OCI-LY7 (cell line): ENCODE results near the gene SOAT2. TPM values are rescaled to one million over a fixed set of nuclear protein-coding genes. Genes with fewer than 3 reads are reported as not detected.

ENCODE experiments used
- BruUV-seq: library from RNA; stranded (reverse); fragments of 400-500 nt; replicated peaks from 2 replicates; lab custom pipeline; 2021; lab: Mats Ljungman, UMichigan
- CTCF ChIA-PET: fragments of 300-600 bp; sonication (Branson Sonifier 250); formaldehyde crosslinking; loops from one replicate; lab custom pipeline; 2022; ENCODE audit warnings: antibody characterized with exemption; ENCODE audit not compliant: unreplicated experiment; lab: Charles Lee
- POLR2A ChIA-PET: fragments of 300-600 bp; sonication (Branson Sonifier 250); formaldehyde crosslinking; loops from one replicate; lab custom pipeline; 2022; ENCODE audit warnings: antibody characterized with exemption; lab: Charles Lee
- DNase-seq: peaks from one replicate; pipeline ENCODE4 v3.0.0-alpha.2; 2015; ENCODE audit warnings: low spot score
- H2AFZ ChIP-seq: fragments of 200-600 bp; sonication (generic), shearing (Covaris generic); 2 replicates; pipeline ENCODE4 v1.6.1; 2014; ENCODE audit warnings: mild to moderate bottlenecking, antibody characterized with exemption, low read length, moderate library complexity
- H3K27ac ChIP-seq: fragments of 200-600 bp; sonication (generic); 2 replicates; pipeline ENCODE4 v1.5.1; 2014; ENCODE audit warnings: mixed run types, low read depth, mild to moderate bottlenecking, moderate library complexity, low read length, inconsistent platforms; ENCODE audit not compliant: poor library complexity, severe bottlenecking
- H3K36me3 ChIP-seq: fragments of 200-600 bp; sonication (generic); 2 replicates; pipeline ENCODE4 v1.6.1; 2014; ENCODE audit warnings: mild to moderate bottlenecking, antibody characterized with exemption, low read length, moderate library complexity, mixed read lengths; ENCODE audit not compliant: insufficient read depth
- H3K4me1 ChIP-seq: fragments of 200-600 bp; sonication (generic); 2 replicates; pipeline ENCODE4 v1.5.1; 2014; ENCODE audit warnings: mild to moderate bottlenecking, low read length; ENCODE audit not compliant: insufficient read depth, poor library complexity, severe bottlenecking
- H3K4me2 ChIP-seq: fragments of 200-600 bp; sonication (generic); 2 replicates; pipeline ENCODE4 v1.6.1; 2014; ENCODE audit warnings: mild to moderate bottlenecking, low read length
- H3K4me3 ChIP-seq: fragments of 200-600 bp; sonication (generic); 2 replicates; pipeline ENCODE4 v1.5.1; 2014; ENCODE audit warnings: mild to moderate bottlenecking, low read depth, low read length; ENCODE audit not compliant: poor library complexity, severe bottlenecking
- H3K79me2 ChIP-seq: fragments of 200-600 bp; sonication (generic); 2 replicates; pipeline ENCODE4 v1.6.1; 2016; ENCODE audit warnings: low read depth, mild to moderate bottlenecking, low read length, moderate library complexity, mixed read lengths; ENCODE audit not compliant: insufficient read depth
- H3K9me2 ChIP-seq: fragments of 200-600 bp; sonication (generic); 2 replicates; pipeline ENCODE4 v1.6.1; 2016; ENCODE audit warnings: mild to moderate bottlenecking, low read length, mixed read lengths; ENCODE audit not compliant: insufficient read depth
- H3K9me3 ChIP-seq: fragments of 200-600 bp; sonication (generic); 2 replicates; pipeline ENCODE4 v1.6.1; 2014; ENCODE audit warnings: mild to moderate bottlenecking, mixed run types, low read length, mixed read lengths
- H4K20me1 ChIP-seq: fragments of 200-600 bp; sonication (generic); 2 replicates; pipeline ENCODE4 v1.6.1; 2014; ENCODE audit warnings: mild to moderate bottlenecking, antibody characterized with exemption, low read length, moderate library complexity, mixed read lengths; ENCODE audit not compliant: insufficient read depth
- EZH2phosphoT487 ChIP-seq: fragments of 200-600 bp; sonication (generic); IDR thresholded peaks from 2 replicates; pipeline ENCODE4 v1.6.1; 2018; ENCODE audit warnings: low read depth, borderline replicate concordance, mild to moderate bottlenecking, mixed run types, antibody characterized with exemption, low read length, moderate library complexity, mixed read lengths
- intact Hi-C: fragments of 100-400 bp; cut with micrococcal nuclease; formaldehyde crosslinking; loops from one replicate; pipeline ENCODE4 v1.10.0; 2022; ENCODE audit not compliant: unreplicated experiment
- total RNA-seq, 2 experiments: library from RNA; depleted of rRNA in 1 of 2; stranded (reverse); fragments of >200 nt in 1 of 2; shearing (Covaris generic) in 1 of 2; gene quantifications; 2 replicates each; pipeline ENCODE4 v1.2.3, GENCODE V29; 2014 to 2022
- TF ChIP-seq, protein P1 (sequence below): fragments of 200-600 bp; sonication (generic); conservative IDR thresholded peaks from 2 replicates; pipeline ENCODE4 v1.5.1; 2014; ENCODE audit warnings: mild to moderate bottlenecking, antibody characterized with exemption, low read length, moderate library complexity, mixed read lengths

Gene SOAT2
- total RNA-seq, 2 experiments from 2014 or later = 0.06 to 1.8 TPM

DNA sequence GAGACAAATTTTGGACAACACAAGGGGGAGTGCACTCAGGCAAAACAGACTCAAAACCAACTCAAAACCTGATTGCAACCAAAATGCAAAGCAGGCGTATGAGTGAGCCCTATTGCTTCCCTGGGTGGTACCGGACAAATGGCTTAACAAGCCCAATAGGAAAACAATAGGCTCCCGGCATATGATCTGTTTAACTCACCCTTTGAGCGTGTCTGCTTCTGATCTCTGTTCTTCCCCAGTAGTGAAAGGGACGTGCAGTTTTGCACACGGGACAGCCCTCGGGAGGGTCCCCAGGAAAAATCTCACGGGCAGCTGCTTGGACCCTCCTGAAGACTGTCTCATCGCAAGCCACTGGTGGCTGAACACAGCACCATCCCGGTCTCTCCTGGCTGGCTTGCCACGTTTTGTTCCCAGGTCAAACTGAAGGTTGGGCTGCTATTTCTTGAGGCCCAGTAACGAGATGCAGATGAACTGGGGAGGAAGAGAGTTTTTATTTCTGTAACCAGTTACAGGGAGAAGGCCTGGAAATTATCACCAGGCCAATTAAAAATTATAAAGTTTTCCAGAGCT lies 9.9 kb downstream of the SOAT2 start:
- H3K36me3 ChIP-seq = no peaks in the 10 kb centered on the region
- CTCF ChIA-PET = no interaction called here
- POLR2A ChIA-PET = no interaction called here
- BruUV-seq = no TSS peak
- no peaks in the 10 kb centered on the region for H3K79me2 ChIP-seq
- DNase-seq = no peak
- H3K27ac ChIP-seq = no peak overlapping the region
- TF ChIP-seq EZH2phosphoT487 = no peak
- no peaks in the 10 kb centered on the region for H3K9me3 ChIP-seq
- H4K20me1 ChIP-seq = no peaks in the 10 kb centered on the region
- intact Hi-C loops = no loop called here
- H3K9me2 ChIP-seq = no peaks in the 10 kb centered on the region
- no peaks in the 10 kb centered on the region for H3K4me1 ChIP-seq
- H3K4me2 ChIP-seq = no peak overlapping the region
- no peak overlapping the region for H2AFZ ChIP-seq
- no peak overlapping the region for H3K4me3 ChIP-seq

GRCh38 chr12:53113951-53114350 lies 10.7 kb downstream of the SOAT2 start:
- Histone ChIP-seq H3K4me1 (no peaks in the 10 kb centered on the region), H3K9me2 (no peaks in the 10 kb centered on the region), H3K4me2 (no peak overlapping the region), H3K9me3 (no peaks in the 10 kb centered on the region), H3K27ac (no peak overlapping the region), H3K36me3 (no peaks in the 10 kb centered on the region), H2AFZ (no peak overlapping the region), H3K79me2 (no peaks in the 10 kb centered on the region), H3K4me3 (no peak overlapping the region), H4K20me1 (no peaks in the 10 kb centered on the region)
- no TSS peak for BruUV-seq
- DNase-seq = no peak
- CTCF ChIA-PET = no interaction called here
- POLR2A ChIA-PET = interaction anchor here (0.7 kb wide), 1 partner anchor 28 kb away, joined by 3 read pairs; no protein-coding TSS in a partner anchor
- TF ChIP-seq, protein P1, sequence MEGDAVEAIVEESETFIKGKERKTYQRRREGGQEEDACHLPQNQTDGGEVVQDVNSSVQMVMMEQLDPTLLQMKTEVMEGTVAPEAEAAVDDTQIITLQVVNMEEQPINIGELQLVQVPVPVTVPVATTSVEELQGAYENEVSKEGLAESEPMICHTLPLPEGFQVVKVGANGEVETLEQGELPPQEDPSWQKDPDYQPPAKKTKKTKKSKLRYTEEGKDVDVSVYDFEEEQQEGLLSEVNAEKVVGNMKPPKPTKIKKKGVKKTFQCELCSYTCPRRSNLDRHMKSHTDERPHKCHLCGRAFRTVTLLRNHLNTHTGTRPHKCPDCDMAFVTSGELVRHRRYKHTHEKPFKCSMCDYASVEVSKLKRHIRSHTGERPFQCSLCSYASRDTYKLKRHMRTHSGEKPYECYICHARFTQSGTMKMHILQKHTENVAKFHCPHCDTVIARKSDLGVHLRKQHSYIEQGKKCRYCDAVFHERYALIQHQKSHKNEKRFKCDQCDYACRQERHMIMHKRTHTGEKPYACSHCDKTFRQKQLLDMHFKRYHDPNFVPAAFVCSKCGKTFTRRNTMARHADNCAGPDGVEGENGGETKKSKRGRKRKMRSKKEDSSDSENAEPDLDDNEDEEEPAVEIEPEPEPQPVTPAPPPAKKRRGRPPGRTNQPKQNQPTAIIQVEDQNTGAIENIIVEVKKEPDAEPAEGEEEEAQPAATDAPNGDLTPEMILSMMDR = no peak
- TF ChIP-seq EZH2phosphoT487 = no peak
- intact Hi-C loops = no loop called here

DNA sequence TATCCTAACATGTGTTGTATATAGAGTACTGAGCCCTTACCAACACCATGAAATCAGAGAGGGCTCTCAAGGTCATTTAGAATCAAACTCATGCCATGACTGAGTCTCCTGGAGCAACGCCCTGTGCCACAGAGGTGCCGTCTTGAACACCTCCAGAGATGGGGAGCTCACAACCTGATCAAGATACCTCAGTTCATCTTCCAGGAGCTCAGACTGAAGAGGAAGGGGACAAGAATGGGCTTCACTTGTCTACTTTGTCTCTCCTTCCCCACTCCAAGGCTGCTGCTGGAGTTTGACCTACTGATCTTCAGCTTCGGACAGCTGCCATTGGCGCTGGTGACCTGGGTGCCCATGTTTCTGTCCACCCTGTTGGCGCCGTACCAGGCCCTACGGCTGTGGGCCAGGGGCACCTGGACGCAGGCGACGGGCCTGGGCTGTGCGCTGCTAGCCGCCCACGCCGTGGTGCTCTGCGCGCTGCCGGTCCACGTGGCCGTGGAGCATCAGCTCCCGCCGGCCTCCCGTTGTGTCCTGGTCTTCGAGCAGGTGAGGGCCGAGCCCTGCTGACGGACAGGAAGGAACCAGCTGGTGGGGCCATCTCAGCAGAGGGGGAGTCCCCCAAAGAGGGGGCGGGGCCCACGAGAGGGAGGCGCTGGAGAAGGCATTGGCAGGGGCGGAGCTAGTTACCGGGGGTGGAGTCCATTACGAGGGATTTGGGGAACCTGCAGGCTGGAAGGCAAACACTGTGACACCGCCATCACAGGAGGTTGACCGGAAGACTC lies 12.0 kb downstream of the SOAT2 start:
- no peaks in the 10 kb centered on the region for H4K20me1 ChIP-seq
- H2AFZ ChIP-seq = no peak overlapping the region
- intact Hi-C loops = no loop called here
- no peak overlapping the region for H3K27ac ChIP-seq
- ChIA-PET POLR2A (no interaction called here), CTCF (no interaction called here)
- no peak for DNase-seq
- no peak overlapping the region for H3K4me2 ChIP-seq
- no peaks in the 10 kb centered on the region for H3K36me3 ChIP-seq
- H3K4me3 ChIP-seq = no peak overlapping the region
- no peaks in the 10 kb centered on the region for H3K9me2 ChIP-seq
- H3K4me1 ChIP-seq = no peaks in the 10 kb centered on the region
- H3K79me2 ChIP-seq = no peaks in the 10 kb centered on the region
- H3K9me3 ChIP-seq = no peaks in the 10 kb centered on the region
- TF ChIP-seq EZH2phosphoT487 = no peak
- TF ChIP-seq, protein P1 = no peak
- BruUV-seq = no TSS peak
